HepG2 (cell line): ENCODE data around the gene IL10RA. TPM values are rescaled to one million over a fixed set of nuclear protein-coding genes. Genes with fewer than 3 reads are reported as not detected.

Source experiments
- ATAC-seq: fragments of 200-7000 bp; cut with Tn5 transposase; 3 replicates; pipeline ENCODE4 v1.9.1; 2020; ENCODE audit warnings: mild to moderate bottlenecking, moderate library complexity
- BruUV-seq: library from RNA; stranded (reverse); fragments of 400-500 nt; replicated peaks from 2 replicates; lab custom pipeline; 2021; lab: Mats Ljungman, UMichigan
- CTCF ChIA-PET: fragments of 300-600 bp; formaldehyde crosslinking; extraction: SDS; loops from one replicate; lab custom pipeline; 2021; ENCODE audit warnings: low total read pairs, inconsistent platforms, low intra/inter-chr PET ratio; lab: Yijun Ruan, JAX
- POLR2A ChIA-PET: fragments of 350-600 bp; sonication (Branson Sonifier 250); formaldehyde crosslinking; loops from one replicate; lab custom pipeline; 2020; ENCODE audit warnings: antibody characterized with exemption, inconsistent platforms; lab: Yijun Ruan, JAX
- DNase-seq: peaks from one replicate; pipeline ENCODE4 v3.0.0-alpha.2; 2015; ENCODE audit warnings: low spot score
- FAIRE-seq: peaks from 3 replicates; lab custom pipeline; 2011; peaks lifted over from hg19 to GRCh38; lab: Jason Lieb, UNC
- H2AFZ ChIP-seq: one replicate; pipeline ENCODE4 v1.6.1; 2011; ENCODE audit warnings: low read length, inconsistent platforms
- H3K27ac ChIP-seq: fragments of 300-600 bp; 3 replicates; pipeline ENCODE4 v1.8.0; 2011; ENCODE audit warnings: mixed run types, mild to moderate bottlenecking, mixed read lengths, low read length, inconsistent platforms; ENCODE audit not compliant: insufficient read depth; ENCODE audit errors: extremely low read length
- H3K27me3 ChIP-seq, 2 experiments: fragments of 200-600 bp in 1 of 2; 2 replicates in 1 of 2; 3 replicates in 1 of 2; pipeline versions ENCODE4 v1.6.0 to v1.8.0; 2011; ENCODE audit warnings: low read length in 2 of 2, mild to moderate bottlenecking in 2 of 2, moderate library complexity in 2 of 2, inconsistent platforms in 1 of 2; ENCODE audit not compliant: insufficient read depth in 2 of 2, control insufficient read depth in 1 of 2
- H3K36me3 ChIP-seq, 2 experiments: fragments of 200-600 bp in 1 of 2; replicated peaks in 1 of 2; 2 replicates in 1 of 2; 3 replicates in 1 of 2; pipeline versions ENCODE4 v1.5.1 to v1.8.0; 2011; ENCODE audit warnings: low read length in 2 of 2, inconsistent platforms in 1 of 2; ENCODE audit not compliant: insufficient read depth in 2 of 2, control insufficient read depth in 1 of 2
- H3K4me1 ChIP-seq: 2 replicates; pipeline ENCODE4 v1.5.1; 2012; ENCODE audit warnings: low read length, inconsistent platforms; ENCODE audit not compliant: insufficient read depth
- H3K4me2 ChIP-seq: 2 replicates; pipeline ENCODE4 v1.6.0; 2011; ENCODE audit warnings: low read depth, low read length, inconsistent platforms
- H3K4me3 ChIP-seq, 3 experiments: fragments of 200-600 bp in 1 of 3; sonication (generic), shearing (Covaris generic) in 1 of 3; replicated peaks in 1 of 3; 2 replicates each; pipeline ENCODE4 v1.5.1; 2011 to 2016; ENCODE audit warnings: low read length in 3 of 3, inconsistent platforms in 2 of 3, low read depth in 2 of 3, mild to moderate bottlenecking in 2 of 3, control low read depth in 1 of 3, mixed read lengths in 1 of 3; ENCODE audit not compliant: insufficient read depth in 1 of 3
- H3K79me2 ChIP-seq: one replicate; pipeline ENCODE4 v1.6.1; 2011; ENCODE audit warnings: low read length, inconsistent platforms; ENCODE audit not compliant: insufficient read depth
- H3K9ac ChIP-seq: 2 replicates; pipeline ENCODE4 v1.6.0; 2011; ENCODE audit warnings: mild to moderate bottlenecking, low read depth, low read length, inconsistent platforms; ENCODE audit not compliant: insufficient read depth
- H3K9me3 ChIP-seq: 2 replicates; pipeline ENCODE4 v1.5.1; 2012; ENCODE audit warnings: mild to moderate bottlenecking, low read length
- H4K20me1 ChIP-seq: 2 replicates; pipeline ENCODE4 v1.6.0; 2011; ENCODE audit warnings: inconsistent platforms, mild to moderate bottlenecking, low read length, moderate library complexity; ENCODE audit not compliant: insufficient read depth
- HMG20A ChIP-seq: IDR thresholded peaks from 2 replicates; pipeline ENCODE4 v1.6.1; 2016; ENCODE audit warnings: borderline replicate concordance
- NFE2 ChIP-seq: sonication (generic); formaldehyde crosslinking; IDR thresholded peaks from 2 replicates; pipeline ENCODE4 v1.4.0; 2020; ENCODE audit warnings: missing genetic modification reagents
- RFX3 ChIP-seq: IDR thresholded peaks from 2 replicates; pipeline ENCODE4 v1.6.1; 2016; ENCODE audit warnings: missing biosample characterization, missing genetic modification reagents
- STAT5B ChIP-seq: sonication (generic); formaldehyde crosslinking; IDR thresholded peaks from 2 replicates; pipeline ENCODE4 v1.4.0; 2020; ENCODE audit warnings: missing genetic modification reagents
- ZFY ChIP-seq: sonication (generic); formaldehyde crosslinking; IDR thresholded peaks from 2 replicates; pipeline ENCODE4 v1.4.0; 2020; ENCODE audit warnings: missing genetic modification reagents
- WGBS: methylation state at CpG from one replicate; pipeline ENCODE4 v1.1.6; 2017; ENCODE audit warnings: low lambda C conversion rate; 5-methylcytosine and 5-hydroxymethylcytosine counted together
- in situ Hi-C: cut with HindIII; loops from 2 replicates; pipeline ENCODE4 v1.10.0; 2017; ENCODE audit warnings: low pct_unique_long_range_greater_than_20kb; ENCODE audit not compliant: extremely low pct_ligation_motif_present
- intact Hi-C: fragments of 100-400 bp; cut with micrococcal nuclease; formaldehyde crosslinking; loops from one replicate; pipeline ENCODE4 v1.10.0; 2022; ENCODE audit not compliant: unreplicated experiment
- polyA plus RNA-seq, 8 experiments: library from polyadenylated mRNA; depleted of rRNA in 3 of 8; stranded (reverse) in 7 of 8; unstranded in 1 of 8; fragments of >200 nt; fragmentation: Illumina TruSeq in 4 of 8; extraction: Trizol in 4 of 8; gene quantifications; 2 replicates each; pipeline versions ENCODE4 v1.2.1 to v1.2.3, GENCODE V29; 2011 to 2016; ENCODE audit warnings: low read depth in 4 of 8, missing spikeins in 1 of 8, mixed read lengths in 1 of 8; ENCODE audit not compliant: insufficient read depth in 1 of 8
- total RNA-seq, 5 experiments: library from RNA; depleted of rRNA; stranded (reverse); fragments of >200 nt; fragmentation: Illumina TruSeq; extraction: Trizol; gene quantifications; 2 replicates each; pipeline ENCODE4 v1.2.3, GENCODE V29; 2016; ENCODE audit warnings: low read depth in 1 of 5
- TF ChIP-seq, protein P1 (sequence below): sonication (generic); formaldehyde crosslinking; IDR thresholded peaks from 2 replicates; pipeline ENCODE4 v1.8.1; 2023; ENCODE audit warnings: mild to moderate bottlenecking, moderate library complexity, missing genetic modification reagents

The IL10RA gene
- total and polyA plus RNA-seq, 2 of the 13 experiments (the other 11 are each of a cell fraction or from before 2014, with no cell fraction given): not detected

DNA sequence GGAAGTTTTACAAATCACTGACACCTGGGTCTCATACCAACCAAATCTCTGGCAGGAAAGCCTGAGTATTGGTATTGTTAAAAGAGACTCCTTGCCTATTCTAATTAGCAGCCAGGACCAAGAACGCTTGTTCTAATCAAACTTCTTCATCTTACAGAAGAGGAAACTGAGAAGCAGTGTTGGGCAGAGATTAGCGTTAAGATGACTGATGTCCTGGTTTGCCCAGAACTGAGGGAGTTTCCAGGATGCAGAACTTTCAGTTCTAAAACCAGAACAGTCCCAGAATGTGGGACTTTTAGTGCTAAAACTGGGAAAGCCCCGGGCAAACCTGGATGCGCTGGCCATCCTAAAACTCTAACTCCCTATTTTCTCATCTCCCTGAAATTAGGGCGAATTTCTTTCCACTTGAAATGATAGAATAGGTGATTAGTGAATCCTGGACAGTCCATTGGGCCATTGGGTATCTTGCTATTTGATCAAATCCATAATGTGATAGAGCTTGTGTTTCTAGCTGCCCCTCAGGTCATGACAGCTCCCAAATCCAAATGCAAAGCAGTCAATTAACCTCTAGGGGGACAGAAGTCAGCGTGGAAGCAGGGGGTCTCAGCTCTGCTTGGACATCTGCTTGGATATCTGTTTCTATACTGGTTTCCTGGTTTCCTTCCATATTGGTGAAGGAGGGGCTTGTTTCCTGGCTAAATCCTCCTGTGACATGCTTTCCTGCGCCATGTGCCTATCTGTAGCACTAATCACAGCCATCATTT, 41.0 kb upstream of the IL10RA start:
- ATAC-seq (no peak), DNase-seq (no peak), FAIRE-seq (no peak)
- in situ Hi-C loops (loop anchor here (5.0 to 25.0 kb wide), 2 partner anchors 123 to 508 kb away; partner anchors contain the start of gene FXYD2), intact Hi-C loops (loop anchor here (10.0 kb wide), 1 partner anchor 520 kb away; no protein-coding TSS in a partner anchor)
- BruUV-seq: no TSS peak
- TF ChIP-seq NFE2 (CRISPR knock-in tag) (no peak), ZFY (CRISPR knock-in tag) (no peak), HMG20A (CRISPR knock-in tag) (no peak), RFX3 (CRISPR knock-in tag) (no peak), STAT5B (CRISPR knock-in tag) (no peak)
- TF ChIP-seq, protein P1, sequence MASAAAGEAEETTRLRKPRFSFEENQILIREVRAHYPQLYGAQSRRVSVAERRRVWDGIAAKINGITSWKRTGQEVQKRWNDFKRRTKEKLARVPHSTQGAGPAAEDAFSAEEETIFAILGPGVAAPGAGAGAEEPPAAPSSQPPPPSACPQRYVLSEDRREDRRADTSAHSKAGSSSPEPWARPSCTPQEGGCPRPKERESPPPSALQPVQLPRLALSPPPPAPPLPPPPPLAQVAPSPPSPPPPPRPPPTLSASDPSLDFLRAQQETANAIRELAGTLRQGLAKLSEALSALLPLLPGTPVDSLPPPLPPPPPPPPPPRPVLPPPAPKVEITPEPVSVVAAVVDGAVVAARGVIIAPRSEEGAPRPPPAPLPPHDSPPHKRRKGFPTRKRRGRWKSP (CRISPR knock-in tag): no peak
- CTCF ChIA-PET: interaction anchor here (1.6 to 3.2 kb wide), 2 partner anchors 101 to 137 kb away, joined by 8 to 21 read pairs; no protein-coding TSS in a partner anchor
- Histone ChIP-seq H3K4me2 (no peak overlapping the region), H3K4me3 (no peak overlapping the region), H3K4me1 (no peaks in the 10 kb centered on the region), H3K9ac (no peak overlapping the region), H4K20me1 (no peaks in the 10 kb centered on the region), H2AFZ (no peak overlapping the region), H3K9me3 (no peaks in the 10 kb centered on the region; the same call in 1 of the 2 replicates), H3K79me2 (no peaks in the 10 kb centered on the region), H3K27me3 (peaks cover 1 to 13% of the 10 kb centered on the region in 2 experiments; a peak in 1 of 5 replicates), H3K36me3 (no peaks in the 10 kb centered on the region), H3K27ac (no peak overlapping the region)
- POLR2A ChIA-PET: no interaction called here
- WGBS: 32% methylated on average over 6 of the region's 7 CpGs
